Iris pigment epithelial cell (primary cell): ENCODE results near the gene PRPF6.
"Not testable (repeated sequence)": the region's sequence is repeated elsewhere in the genome, so short reads cannot be mapped to it uniquely, and the experiment has no call there.

Experiments used
- DNase-seq: peaks from one replicate; pipeline ENCODE4 v3.0.0-alpha.2; 2011; ENCODE audit warnings: low read depth

PRPF6 gene

DNA sequence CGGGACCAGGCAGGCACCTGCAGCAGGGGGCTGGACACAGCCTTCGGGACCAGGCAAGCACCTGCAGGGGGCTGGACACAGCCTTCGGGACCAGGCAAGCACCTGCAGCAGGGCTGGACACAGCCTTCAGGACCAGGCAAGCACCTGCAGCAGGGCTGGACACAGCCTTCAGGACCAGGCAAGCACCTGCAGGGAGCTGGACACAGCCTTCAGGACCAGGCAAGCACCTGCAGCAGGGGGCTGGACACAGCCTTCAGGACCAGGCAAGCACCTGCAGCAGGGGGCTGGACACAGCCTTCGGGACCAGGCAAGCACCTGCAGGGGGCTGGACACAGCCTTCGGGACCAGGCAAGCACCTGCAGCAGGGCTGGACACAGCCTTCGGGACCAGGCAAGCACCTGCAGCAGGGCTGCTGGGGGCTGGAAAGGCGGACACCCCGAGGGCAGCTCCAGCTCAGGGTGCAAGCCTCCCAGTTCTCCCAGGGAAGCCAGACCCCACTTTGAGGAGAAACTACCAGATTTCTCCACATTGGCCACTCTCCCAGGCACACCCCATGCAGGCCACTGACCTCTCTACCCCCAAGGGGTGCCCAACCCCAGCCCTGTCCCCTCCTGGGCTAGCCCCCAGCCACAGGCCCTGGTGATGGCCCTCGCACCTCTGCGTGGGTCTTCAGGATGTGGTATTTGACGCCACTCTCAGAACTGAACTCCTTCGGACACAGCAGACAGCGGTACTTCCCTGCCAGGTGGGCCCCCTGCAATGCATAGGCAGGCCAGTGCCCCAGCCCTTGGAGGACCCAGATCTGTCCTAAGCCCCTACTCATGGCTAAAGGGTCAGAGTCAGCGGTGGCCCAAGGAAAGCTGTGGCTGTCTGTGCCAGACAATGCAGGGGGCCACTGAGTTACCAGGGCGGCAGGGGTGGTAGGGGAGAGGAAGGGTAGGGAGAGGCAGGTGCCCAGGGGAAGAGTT, 20.0 kb upstream of the PRPF6 start:
- not testable (repeated sequence) for DNase-seq

DNA sequence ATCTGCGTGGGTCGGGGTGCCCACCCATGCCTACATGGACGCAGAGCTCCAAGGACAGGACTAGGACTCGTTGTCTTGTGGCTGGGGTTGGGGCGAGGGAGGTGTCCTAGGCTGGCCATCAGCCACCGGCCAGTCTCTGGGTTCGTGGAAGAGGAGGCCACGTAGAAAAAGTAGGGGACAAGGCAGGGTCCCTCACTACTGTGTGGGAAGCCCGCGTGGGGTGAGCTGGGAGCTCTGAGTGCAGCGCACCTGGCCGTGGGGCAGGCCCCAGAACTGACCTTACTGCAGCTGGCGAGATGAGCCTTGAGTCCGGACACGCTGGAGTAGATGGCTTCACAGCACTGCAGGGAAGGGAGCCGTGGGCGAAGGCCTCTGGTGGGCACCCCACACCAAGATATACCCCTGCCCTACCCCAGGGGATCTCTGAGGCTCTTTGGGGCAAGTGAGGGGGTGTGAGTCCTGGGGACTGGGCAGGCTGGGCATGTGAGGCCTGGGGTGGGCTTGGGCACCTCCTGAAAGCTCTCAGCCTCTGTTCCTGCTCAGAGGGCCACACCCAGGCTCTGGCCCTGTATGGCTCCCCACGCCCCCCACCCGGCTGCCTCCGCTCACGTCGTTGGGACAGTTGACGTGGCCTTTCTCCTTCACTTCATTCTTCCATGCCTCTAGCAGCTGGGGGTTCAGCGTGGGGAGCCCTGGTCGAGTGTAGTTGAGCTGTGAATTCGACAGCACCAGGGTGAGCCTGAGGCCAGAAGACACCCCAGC, 19.1 kb upstream of the PRPF6 start:
- DNase-seq: no peak

DNA sequence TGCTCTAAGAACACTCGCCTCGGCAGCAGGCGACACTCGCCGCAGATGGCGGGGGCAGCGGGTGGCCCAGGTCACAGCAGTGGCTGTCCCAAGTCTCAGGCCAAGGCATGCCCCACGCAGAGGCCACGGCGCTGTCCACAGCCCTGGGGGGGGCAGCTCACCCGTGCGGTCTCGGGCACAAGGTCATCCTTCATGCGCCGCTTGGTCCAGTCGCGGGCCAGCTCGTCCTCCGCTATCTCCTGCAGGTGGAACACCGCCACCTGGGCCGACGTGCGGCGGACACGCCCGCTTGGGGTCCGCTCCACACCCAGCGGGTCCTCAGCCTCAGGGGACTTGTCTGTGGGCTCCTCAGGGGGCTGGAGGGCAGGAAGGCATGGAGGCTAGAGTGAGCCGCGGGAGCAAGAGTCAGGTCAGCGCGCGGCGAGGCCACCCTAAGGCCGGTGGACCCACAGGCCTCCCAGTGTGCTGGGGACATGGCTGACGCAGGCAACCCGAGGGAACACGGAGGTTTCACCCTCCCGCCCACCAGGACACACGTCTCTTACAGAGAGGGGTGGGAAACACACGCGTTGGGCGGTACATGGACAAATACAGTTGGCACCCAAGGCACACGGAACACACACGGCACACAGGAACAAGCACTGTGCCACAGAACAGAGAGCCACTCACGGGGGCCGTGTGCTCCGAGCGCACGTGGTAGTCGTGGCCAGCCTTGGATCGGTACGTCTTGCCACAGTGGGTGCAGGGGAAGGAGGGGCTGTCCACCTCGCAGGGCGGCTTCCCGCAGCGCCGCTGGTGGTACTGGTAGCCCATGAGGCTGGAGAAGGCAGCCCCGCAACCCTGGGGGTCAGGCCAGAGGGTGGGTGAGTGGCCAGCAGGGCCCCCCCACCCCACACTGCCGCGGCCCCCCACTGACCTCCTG, 18.2 kb upstream of the PRPF6 start:
- no peak for DNase-seq

DNA sequence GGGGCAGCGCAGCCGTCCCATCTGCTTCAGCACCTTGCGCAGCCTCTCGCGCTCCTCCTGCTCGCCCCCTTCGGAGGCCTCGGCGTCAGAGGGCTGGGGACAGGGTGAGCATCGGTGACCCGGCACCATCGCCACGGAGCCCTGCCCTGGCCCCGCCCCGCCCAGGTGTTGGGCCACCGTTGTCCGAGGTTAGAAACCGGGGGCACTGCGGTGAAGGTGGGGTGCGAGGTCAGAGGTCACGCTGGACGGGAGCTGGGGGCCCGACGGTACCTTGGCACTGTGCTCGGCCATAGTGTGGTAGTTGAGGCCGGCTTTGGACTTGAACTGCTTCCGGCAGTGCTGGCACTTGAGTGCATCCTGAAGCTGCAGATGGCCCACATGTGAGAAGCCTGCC, 17.6 kb upstream of the PRPF6 start:
- no peak for DNase-seq

DNA sequence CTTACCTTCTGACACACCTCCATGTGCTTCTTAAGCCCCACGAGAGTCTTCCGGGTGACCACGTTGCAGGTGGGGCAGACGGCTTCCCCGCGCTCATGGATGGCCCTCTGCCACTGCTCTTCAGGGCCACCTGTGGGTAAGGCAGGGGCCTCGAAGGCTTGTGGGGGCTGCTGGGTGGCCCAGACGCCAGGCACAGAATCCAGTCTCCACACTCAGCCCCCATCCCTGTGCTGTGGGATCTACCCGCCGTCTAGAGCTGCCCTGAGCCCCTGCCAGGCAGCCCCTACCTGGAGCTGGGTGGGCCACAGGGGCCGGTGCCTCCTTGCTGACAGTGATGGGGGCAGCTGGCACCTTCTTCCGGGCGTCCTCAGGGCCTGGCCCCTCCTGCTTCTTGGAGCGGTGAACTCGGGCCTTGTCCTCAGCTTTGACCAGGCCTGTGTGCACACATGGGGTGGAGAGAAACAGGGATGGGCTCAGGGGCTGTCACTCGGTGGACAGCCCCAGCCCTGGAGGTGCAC, 17.1 kb upstream of the PRPF6 start:
- DNase-seq: no peak

DNA sequence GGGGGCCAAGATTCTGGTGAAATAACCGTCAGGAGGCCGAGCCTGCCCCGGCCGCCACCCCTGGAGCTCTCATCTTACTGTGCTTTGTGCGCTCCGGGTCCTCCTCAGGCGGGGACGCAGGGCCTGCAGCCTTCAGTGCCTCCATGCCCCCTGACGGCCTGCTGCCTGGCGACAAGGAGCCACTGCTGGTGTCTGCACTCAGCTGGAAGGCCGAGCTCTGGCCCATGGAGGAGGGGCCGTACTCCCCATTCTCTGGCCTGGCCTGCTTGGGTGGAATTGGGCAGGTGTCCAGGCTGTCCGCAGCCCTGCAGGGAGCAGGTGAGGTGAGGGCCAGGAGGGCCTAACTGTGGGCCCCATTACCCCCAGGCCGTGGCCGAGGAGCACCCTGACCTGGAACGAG, 16.5 kb upstream of the PRPF6 start:
- DNase-seq: no peak

DNA sequence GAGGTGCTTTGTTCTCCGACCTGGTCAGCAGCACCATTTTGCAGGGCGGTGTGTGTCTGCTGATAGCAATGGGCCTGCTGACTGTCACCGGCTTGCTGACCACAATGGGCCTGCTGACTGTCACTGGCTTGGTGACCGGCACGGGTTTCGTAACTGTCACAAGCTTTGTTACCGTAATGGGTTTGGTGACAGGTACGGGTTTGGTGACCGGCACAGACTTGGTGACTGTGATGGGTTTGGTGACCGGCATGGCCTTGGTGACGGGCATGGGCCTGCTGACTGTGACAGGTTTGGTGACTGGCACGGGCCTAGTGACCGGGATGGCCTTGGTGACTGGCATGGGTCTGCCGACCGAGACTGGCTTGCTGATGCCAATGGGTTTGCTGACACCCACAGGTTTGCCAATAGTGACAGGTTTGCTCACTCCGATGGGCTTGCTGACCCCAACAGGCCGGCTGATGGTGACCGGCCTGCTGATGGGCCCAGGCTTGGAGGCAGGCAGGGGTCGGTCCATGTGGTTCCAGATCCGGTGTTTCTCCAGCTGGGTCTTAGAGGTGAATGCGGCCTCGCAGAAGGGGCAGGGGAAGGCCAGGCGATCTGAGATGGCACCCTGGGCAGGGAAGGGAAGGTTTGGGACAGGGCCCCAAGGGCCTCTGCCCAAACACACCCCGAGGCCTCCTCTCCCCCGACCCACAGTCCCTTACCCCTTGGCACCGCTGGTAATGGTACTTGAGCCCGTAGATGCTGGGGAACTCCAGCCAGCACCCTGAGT, 14.6 kb upstream of the PRPF6 start:
- no peak for DNase-seq

DNA sequence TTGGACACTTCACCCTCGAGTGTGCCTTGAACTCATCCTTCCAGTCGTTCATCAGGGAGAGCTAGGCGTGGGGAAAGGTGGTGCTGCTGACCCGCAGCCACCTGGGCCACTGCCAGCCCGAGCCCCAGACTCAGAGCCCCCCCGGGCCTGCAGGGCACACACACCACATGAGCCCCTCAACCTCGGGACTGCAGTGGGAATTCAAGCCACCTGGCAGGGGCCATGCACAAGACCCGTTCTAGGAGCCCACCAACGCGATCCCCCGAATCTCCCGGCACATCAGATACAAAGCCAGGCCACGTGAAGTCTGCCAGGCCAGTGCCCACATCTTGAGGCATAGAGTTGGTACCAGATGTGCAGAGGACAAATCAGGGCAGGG, 14.0 kb upstream of the PRPF6 start:
- no peak for DNase-seq

DNA sequence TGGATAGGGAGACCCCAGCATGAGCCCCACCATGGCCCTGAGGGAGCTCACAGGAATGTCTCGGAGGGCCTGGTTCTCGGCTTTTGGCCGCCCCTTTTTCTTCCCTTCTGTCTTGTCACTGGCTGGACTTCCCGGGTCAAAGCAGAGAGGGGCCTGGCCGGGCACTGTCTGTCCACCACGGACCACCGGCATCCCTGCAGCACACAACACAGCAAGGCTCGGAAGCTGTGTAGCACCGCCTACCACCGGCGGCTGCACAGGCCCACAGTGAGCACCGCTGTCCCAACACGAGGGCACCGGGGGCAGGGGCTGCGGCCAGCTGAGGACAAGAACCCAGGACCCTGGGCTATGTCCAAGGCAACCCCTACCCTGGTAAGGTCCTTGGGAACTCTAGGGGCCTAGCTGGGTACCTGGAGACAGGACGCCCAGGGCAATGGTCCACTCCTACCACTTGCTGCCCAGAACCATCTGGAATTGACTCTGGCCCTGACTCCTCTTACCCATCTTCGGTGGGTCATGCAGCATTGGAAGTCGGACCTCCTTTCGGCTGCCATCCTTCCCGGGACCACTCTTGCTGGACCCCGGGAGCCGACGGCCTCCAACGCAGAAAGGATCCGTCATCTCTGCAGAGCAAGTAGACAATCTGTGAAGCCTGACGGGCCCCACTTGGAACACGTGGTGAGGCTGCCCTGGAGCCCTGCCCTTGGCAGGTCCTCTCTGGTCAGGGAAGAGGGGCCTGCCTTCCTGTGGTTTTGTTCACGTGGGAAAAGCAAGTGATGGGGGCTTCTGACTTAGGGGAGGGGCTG, 13.4 kb upstream of the PRPF6 start:
- no peak for DNase-seq

DNA sequence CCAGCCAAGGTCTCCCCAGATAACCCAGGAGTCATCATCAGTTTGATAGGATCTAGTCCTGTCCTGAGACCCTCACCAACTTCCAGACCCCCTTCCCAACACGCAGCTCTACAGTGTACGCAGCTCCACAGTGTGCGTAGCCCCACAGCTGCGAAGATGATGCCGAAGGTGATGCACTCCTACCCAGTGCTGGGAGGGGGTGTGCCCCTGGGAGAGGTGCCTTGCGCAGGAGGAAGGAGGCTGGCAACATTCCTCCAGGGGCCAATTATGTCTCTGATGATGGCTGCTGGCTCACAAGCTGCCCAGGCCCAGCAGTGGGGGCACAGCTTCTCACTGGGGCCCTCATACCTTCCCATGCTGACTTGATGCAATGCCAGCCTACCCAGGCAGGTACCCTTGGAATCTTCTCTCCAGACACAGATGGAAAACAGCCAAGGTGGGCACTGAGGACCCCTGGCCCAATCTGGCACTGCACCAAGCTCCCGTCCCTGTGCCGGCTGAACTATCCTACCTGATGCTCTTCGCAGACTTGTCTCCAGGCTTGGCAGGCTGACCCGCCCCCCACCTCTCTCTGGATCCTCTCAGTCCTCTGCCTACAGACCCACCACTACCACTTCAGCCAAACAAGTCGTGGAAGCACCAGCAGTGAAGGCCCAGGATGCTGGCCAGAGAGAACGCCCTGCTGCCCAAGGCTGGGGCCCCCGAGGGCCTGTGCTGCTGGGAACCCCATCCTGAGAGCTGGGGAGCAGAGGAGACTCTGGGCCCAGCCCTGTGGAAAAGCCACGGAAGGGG, 12.6 kb upstream of the PRPF6 start:
- DNase-seq: no peak

DNA sequence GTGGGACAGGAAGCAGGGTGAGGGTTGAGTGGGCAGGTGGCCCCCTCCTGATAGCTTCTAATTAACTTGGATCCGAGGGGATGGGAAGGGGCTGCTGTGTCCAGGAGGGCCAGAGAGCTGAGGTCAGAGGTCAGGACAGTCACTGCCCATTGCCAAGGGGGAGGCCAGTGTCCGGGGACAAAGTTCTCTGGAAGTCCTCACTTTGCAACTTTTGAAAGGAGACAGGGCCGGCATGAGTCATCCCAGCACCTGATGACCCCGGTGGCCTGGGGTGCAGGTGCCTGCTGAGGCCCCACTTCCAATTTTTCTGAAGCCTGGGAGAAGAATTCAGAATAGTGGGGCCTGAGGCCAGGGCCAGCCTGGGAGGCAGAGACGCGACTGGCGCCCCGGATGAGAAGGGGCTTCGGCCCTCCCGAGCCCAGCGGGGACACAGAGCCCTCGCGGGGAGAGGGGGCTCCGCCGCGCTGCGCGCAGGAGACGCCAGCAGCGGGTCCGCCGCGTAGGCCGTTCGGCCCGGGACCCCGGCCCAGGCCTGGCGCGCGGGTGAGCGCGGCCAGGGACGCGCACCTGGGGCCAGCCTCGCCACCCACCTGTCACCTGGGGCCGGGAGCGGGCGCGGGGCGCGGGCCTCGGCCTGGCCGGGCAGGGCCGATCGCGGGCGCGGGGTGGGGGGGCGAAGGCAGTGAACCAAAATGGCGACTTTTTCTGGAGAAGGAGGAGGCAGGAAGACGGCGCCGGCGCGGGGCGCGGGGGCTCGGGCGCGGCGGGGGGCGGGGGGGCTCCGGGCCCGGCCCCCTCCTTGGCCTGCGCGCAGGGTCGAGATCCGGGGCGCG, 11.8 kb upstream of the PRPF6 start:
- DNase-seq: no peak

DNA sequence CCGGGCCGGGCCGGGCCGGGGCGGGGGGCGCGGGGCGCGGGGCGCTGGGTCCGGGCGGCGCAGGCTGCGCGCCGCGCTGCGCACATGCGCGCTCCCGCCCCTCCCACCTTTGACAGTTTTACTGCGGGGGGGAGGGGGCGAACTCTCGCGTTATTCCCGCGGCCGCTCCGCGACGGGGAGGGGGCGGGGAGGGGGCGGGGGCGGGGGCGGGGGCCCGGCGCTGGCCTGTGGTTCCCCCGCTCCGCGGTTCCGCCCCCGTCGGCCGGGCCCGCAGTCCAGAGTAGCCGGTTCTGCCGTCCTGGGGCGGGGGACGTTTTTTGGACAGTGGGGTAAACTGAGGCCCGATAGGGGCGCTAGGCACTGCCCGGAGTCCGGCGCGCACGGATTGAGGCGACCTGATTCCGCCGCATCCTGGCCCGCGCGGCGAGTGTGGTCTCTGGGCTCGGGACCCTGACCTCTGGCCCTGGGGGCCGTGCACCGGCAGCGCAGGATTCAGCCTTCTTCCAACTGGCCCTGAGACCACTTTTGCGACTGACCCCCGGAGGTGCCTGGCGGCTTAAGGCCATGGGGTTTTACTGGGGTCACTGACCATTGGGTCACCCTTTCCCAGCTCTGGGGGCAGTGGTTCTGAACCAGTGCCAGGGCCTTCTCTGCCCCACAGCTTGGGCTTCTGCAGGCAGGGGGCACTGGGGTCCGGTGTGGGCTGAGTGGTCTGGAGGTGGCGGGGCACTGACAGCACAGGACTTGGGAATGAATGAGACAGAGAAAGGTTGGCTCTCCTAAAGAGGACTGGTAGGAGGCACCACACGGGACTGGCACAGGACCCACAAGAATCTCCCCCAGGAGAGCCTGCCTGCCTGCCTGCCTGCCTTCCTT, 10.9 kb upstream of the PRPF6 start, which contains the start of gene ZNF512B:
TSS of gene ZNF512B (minus strand) at position 93 of the 876 bp plus-strand sequence. CDS start 1,980 bp downstream, outside the sequence.
- no peak for DNase-seq

DNA sequence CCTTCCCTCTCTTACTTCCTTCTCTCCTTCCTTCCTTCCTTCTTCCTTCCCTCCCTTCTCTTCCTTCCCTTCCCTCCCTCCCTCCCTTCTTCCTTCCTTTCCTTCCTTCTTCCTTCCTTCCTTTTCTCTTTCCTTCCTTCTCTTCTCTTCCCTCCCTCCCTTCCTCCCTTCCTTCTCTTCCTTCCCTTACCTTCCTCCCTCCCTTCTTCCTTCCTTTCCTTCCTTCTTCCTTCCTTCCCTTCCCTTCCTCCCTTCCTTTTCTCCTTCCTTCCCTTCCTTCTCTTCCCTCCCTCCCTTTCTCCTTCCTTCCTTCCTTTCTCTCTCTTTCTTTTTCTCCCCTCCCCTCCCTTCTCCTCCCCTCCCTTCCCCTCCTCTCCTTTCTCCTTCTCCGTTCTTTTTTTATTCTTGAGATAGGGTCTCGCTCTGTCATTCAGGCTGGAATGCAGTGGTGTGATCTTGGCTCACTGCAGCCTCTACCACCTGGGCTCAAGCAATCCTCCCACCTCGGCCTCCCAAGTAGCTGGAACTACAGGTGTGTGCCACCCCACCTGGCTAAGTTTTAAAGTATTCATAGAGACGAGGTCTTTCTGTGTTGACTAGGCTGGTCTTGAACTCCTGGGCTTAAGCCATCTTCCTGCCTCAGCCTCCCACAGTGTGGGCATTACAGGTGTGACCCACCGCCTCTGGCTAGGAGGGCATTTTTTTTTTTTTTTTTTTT, 10.1 kb upstream of the PRPF6 start:
- DNase-seq: no peak

DNA sequence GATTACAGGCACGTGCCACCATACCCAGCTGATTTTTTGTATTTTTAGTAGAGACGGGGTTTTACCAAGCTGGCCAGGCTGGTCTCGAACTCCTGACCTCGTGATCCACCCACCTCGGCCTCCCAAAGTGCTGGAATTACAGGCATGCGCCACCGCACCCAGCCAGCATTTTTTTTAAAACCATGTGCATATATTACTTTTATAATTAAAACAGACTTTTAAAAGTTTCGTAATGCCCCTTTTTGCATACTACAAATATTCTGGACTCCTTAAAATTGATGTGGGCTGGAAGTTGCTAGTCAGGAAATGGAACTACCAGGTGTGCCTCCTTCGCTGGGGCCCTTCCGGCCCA, 9.0 kb upstream of the PRPF6 start:
- DNase-seq: not testable (repeated sequence)

DNA sequence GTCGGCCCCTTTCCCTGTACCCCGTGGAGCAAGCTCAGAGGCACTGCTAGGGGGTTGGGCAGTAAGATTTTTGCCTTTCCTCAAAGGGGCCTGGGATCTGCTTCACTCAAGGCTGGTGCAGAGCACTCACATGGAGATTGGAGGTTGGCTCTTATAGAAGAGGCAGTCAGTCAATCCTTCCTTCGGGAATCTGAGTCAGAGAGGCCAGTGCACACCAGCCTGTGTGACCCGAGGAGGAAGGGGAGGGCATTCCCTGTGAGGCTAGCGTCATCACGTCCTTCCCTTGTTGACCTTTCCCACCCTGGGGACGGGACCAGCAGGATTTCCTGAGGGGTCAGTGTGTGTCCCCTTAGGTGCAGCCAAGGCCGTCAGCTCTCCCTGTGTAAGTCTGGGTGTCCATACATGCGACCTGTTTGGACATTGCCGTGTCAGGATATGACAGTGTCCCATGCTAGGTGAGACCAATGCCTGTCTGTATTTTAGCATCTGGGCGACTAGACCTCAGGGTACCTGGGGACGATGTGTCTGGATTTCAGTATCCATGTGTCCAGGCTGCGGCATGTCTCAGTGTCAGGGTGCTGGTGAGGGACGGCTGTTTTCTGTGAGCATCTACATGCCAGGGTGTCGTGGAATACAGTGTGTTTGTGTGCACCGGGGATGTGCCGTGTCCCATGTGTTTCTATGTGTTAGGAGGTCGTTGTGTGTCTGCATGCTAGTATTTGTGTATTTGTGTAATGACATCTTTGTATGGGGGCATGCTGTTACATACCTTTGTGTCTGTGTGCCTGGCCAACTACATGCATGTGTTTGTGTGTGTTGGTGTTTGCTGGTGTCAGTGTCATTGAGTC, 8.4 kb upstream of the PRPF6 start:
- no peak for DNase-seq

DNA sequence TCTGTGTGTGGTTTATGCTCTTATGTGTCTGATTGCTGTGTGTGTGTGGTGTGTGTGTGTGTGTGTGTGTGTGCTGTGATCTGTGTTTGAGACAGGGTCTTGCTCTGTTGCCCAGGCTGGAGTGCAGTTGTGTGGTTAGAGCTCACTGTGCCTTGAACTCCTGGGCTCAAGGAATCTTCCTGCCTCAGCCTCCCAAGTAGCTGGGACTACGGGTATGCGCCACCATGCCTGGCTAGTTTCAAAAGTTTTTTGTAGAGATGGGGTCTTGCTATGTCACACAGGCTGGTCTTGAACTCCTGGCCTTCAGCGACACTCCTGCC, 7.8 kb upstream of the PRPF6 start:
- DNase-seq: no peak
